ENCODE measurements around the gene C1QTNF1. TPM values are rescaled to one million over a fixed set of nuclear protein-coding genes. Genes with fewer than 3 reads are reported as not detected.

The C1QTNF1 gene
- total and polyA plus RNA-seq, 3 donors from 2014 or later = 9.1 to 22.5 (median 9.8) TPM

- DNase-seq = no peak
- H3K4me1 ChIP-seq = peaks cover 18% of the 10 kb centered on the region
Observed at GRCh38 chr17:79033046-79033616, 9.2 kb downstream of the C1QTNF1 start.

GRCh38 chr17:79033741-79034501, 10.0 kb downstream of the C1QTNF1 start:
- Histone ChIP-seq H3K9me3 (no peaks in the 10 kb centered on the region), H3K4me3 (no peak overlapping the region), H3K4me1 (peaks cover 17% of the 10 kb centered on the region), H3K27ac (no peak overlapping the region), H3K36me3 (ENCODE audit: low read depth, missing control alignments) (no peaks in the 10 kb centered on the region), H3K27me3 (no peaks in the 10 kb centered on the region)
- intact Hi-C loops (cut with DNase I; ENCODE audit: low total_unique reads) = no loop called here
- DNase-seq = peak; percentile 68
- WGBS, 2 donors = 43 to 65% methylated on average over 13 to 28 of the region's 28 CpGs
- TF ChIP-seq POLR2A (IDR thresholded peaks at IDR 0.05) (no peak), CTCF (IDR thresholded peaks at IDR 0.05) (no peak)

More at GRCh38 chr17:79033046-79033616, 9.2 kb downstream of the C1QTNF1 start:
- H3K9me3 ChIP-seq = no peaks in the 10 kb centered on the region
- 83 to 92% methylated on average over 9 of the region's 9 CpGs for WGBS, 2 donors
- H3K27me3 ChIP-seq = no peaks in the 10 kb centered on the region
- intact Hi-C loops (cut with DNase I; ENCODE audit: low total_unique reads) = no loop called here
- no peak overlapping the region for H3K27ac ChIP-seq
- H3K4me3 ChIP-seq = no peak overlapping the region
- TF ChIP-seq POLR2A (IDR thresholded peaks at IDR 0.05) (no peak), CTCF (IDR thresholded peaks at IDR 0.05) (no peak)
- H3K36me3 ChIP-seq (ENCODE audit: low read depth, missing control alignments) = no peaks in the 10 kb centered on the region

- DNase-seq = no peak
- intact Hi-C loops (cut with DNase I; ENCODE audit: low total_unique reads) = no loop called here
- H3K27me3 ChIP-seq = no peaks in the 10 kb centered on the region
- no peaks in the 10 kb centered on the region for H3K9me3 ChIP-seq
- no peak overlapping the region for H3K27ac ChIP-seq
- 75 to 88% methylated on average over 8 of the region's 8 CpGs for WGBS, 2 donors
- H3K4me1 ChIP-seq = peaks cover 17% of the 10 kb centered on the region
- TF ChIP-seq CTCF (IDR thresholded peaks at IDR 0.05) (no peak), POLR2A (IDR thresholded peaks at IDR 0.05) (no peak)
- no peak overlapping the region for H3K4me3 ChIP-seq
- no peaks in the 10 kb centered on the region for H3K36me3 ChIP-seq (ENCODE audit: low read depth, missing control alignments)
Observed at GRCh38 chr17:79034931-79035485, 11.0 kb downstream of the C1QTNF1 start.

- Histone ChIP-seq H3K27me3 (no peaks in the 10 kb centered on the region), H3K9me3 (no peaks in the 10 kb centered on the region), H3K36me3 (ENCODE audit: low read depth, missing control alignments) (no peaks in the 10 kb centered on the region), H3K4me3 (no peak overlapping the region), H3K27ac (no peak overlapping the region), H3K4me1 (peaks cover 17% of the 10 kb centered on the region)
- intact Hi-C loops (cut with DNase I; ENCODE audit: low total_unique reads) = no loop called here
- WGBS, 2 donors = 90 to 96% methylated on average over 6 of the region's 6 CpGs
- no peak for DNase-seq
- TF ChIP-seq CTCF (IDR thresholded peaks at IDR 0.05) (no peak), POLR2A (IDR thresholded peaks at IDR 0.05) (no peak)
Observed at GRCh38 chr17:79035686-79036085, 11.7 kb downstream of the C1QTNF1 start.

All from testis (tissue), 3 donors.